ENCODE data around the gene NUPR1.
"Not testable (repeated sequence)": the region's sequence is repeated elsewhere in the genome, so short reads cannot be mapped to it uniquely, and the experiment has no call there.

The NUPR1 gene

DNA sequence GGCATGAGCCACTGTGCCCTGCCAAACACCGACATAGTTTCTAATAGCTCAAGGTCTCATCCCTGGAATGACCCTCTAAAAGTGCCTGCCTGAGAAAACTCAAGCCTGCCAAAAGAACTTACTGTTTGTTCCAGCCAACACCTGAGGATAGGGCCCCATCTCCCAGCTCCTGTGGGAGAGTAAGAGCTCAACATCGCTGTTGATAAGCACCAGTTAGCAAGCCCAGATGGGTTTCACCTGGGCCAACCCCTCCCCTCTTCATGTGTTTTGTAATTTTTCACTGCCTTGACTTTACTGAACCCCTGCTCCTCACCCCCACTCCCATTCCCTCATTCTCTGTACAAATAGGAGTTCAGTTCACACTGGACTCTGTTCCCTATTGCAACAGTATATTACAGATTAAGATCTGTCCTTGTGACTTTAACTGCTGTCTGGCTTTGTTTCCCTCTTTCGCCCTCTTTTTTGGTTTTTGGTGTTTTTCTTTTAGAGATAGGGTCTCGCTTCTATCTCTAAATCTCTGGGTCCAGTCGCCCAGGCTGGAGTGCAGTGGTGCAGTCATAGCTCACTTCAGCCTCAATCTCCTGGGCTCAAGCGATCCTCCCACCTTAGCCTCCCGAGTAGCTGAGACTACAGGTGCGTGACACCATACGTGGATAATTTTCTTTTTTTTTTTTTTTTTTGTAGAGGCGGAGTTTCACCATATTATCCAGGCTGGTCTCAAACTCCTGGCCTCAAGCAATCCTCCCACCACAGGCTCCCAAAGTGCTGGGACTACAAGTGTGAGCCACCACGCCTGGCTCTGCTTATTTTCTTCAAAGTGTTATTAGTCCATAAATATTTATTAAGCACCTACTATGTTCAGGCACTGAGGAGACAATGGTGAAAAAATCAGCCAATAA lies 12.3 kb downstream of the NUPR1 start:
- no peak for DNase-seq

DNA sequence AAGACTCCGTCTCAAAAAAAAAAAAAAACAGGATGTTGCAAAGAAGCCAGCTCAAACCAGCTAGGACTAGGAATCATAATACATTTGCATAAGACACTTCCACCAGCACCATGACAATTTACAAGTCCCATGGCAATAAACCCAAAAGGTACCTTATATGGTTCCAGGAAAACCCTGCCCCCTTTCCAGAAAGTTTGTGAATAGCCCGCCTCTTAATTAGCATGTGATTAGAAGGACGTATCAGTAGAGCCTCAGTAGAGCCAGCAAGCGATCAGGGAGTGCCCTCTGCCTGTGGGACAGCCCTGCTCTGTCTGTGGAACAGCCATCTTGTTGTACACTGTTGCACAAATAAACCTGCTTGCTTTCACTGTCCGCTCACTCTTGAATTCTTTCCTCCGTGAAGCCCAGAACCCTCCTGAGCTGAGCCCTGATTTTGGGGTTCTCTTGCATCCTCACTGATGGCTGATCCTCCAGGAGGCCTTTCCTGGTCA lies 14.0 kb downstream of the NUPR1 start:
- DNase-seq = no peak

DNA sequence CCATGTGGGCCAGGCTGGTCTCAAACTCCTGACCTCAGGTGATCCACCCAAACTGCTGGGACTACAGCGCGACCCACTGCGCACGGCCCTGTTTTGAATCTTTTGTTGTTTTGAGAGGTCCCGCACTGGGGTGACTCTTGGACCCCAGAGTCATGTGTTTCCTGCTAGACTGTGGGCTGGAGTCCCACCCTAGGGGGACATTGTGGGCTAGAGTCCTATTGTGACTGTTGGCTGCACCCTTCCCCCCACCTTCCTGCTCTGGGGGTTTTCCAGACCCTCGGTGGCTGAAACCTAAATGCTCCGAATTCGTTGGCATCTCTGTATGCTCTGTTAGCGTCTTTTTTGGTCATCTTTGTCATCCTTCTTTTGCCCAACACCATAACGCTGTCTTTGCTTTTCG lies 16.0 kb downstream of the NUPR1 start:
- no peak for DNase-seq

DNA sequence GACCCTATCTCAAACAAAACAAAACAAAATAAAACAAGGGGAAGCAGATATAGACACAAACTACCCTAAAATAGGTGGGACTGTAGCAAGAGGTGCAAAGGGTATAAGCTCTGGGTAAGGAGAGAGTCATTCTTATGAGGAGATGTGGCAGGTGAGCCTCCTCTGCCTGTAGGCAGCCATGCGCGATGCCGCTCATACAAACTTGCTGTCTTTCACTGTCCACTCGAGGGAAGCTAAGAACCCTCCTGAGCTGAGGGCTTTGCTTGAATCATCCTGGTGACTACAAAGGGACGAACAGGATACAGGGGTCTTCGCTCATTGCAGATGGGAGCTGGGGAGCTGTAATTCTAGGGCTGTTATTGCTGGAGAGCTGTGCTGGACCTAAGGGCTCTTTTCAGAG lies 17.3 kb downstream of the NUPR1 start:
- DNase-seq = no peak

DNA sequence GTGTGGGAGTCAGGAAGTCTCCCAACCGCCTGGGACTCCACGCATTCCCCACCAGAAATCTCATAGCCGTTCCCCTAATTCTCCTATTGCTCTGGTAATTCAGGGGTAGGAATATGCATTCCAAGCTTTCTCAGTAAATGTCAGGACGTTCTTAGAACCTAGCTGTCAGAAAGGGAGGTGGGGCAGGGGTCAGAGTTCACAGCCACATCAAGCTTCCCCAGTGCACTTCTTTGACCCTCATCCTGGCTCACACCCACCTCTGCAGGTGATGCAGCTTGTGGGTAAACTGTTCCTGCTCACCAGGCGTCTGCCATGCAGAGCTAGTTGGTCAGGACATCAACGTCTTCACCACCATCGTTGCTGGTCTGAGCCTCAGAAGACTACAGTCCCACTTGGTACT lies 18.1 kb downstream of the NUPR1 start:
- no peak for DNase-seq

DNA sequence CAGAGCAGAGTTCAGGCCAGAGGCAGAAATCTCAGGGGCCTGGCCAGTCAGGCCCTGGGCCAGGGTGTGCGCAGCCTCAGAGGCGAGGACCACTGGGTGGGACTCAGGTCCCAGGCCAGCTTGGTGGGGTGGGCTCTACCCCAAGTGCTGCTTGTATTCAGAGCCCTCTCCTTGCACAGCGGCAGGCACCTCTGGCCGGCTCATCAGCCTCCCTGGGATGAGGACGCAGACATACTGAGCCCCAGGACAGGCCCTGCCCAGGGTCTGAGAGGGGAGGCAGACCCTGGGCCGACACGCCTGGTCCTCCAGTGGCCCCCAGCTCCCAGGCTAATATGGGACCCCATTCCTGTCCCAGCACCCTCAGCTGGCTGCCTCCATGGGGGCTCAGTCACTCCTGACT lies 24.5 kb downstream of the NUPR1 start:
- DNase-seq = no peak

DNA sequence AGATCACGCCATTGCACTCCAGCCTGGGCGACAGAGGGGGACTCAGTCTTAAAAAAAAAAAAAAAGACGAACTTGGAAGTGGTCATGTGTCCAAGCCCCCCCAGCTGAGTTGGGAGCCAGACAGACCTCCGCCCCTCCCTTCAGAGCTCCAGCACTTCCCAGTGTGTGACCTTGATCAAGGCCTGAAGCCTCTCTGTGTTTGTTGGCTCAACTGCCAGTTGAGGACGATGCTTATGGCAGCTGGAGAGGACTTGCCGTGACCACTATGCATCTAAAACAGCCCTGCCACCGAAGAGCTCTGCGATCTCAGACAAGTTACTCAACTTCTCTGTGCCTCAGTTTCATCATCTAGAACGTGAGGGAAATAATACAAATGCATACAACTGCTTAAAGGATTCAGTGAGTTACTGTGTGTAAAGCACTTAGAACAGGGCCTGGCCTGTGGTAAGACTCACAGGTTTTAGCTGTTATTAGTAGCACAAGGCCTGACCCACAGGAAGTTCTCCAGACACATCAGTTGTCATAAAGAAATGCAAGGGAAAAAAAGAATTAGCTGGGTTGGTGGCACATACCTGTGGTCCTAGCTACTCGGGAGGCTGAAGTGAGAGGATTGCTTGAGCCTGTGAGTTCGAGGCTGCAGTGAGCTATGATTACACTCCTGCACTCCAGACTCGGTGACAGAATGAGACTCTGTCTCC lies 25.1 kb downstream of the NUPR1 start:
- no peak for DNase-seq

DNA sequence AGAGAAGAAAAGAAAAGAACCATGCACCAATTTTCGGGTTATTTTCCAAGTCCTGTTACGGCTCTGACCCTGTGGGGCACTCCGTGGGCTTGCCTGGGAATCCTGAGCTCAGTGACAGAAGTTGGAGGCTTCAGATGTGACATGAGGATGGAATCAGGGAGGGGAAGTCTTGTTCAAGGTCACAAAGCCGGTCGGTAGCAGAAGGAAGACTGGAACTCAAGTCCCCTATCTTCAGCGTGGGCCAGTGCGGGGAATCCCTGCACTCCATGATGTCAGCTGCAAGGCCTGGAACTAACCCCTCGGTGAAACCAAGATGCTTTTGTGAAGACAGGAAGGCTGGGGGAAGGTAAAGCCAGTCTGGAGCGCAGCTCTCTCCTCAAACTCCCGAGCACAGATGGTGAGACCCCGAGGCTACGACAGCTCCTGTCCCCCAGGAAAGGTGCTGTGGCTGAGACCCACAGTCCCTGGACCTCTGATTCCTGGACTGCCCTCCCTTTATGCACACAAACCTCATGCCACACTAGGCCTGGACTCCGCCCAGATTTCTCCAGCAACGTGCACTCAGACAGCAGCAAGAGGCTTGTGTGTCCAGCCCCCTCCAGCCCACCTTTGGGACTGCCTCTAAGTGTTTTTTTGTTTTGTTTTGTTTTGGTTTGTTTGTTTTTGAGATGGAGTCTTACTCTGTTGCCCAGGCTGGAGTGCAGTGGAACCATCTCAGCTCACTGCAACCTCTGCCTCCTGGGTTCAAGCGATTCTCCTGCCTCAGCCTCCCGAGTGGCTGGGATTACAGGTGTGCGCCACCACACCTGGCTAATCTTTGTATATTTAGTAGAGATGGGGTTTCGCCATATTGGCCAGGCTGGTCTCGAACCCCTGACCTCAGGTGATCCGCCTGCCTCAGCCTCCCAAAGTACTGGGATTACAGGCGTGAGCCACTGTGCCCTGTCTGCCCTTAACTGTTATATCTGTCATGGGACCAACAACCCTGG lies 26.7 kb downstream of the NUPR1 start:
- no peak for DNase-seq

DNA sequence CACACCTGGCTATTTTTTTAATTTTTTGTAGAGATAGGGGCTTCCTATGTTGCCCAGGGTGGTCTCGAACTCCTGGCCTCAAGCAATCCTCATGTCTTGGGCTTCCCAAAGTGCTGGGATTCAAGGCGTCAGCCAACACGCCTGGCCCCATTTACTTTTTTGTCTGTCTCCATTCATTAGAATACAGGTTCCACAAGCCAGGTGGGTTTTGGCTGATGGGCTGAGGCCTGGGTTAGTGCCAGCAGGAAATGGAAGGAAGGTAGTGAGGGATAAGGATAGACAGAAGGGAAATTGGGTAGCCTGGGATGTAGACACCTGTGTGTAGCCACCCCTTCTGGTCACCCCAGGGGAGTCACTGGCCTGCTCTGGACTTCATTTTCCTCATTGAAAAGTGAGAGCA lies 27.7 kb downstream of the NUPR1 start:
- DNase-seq = no peak

DNA sequence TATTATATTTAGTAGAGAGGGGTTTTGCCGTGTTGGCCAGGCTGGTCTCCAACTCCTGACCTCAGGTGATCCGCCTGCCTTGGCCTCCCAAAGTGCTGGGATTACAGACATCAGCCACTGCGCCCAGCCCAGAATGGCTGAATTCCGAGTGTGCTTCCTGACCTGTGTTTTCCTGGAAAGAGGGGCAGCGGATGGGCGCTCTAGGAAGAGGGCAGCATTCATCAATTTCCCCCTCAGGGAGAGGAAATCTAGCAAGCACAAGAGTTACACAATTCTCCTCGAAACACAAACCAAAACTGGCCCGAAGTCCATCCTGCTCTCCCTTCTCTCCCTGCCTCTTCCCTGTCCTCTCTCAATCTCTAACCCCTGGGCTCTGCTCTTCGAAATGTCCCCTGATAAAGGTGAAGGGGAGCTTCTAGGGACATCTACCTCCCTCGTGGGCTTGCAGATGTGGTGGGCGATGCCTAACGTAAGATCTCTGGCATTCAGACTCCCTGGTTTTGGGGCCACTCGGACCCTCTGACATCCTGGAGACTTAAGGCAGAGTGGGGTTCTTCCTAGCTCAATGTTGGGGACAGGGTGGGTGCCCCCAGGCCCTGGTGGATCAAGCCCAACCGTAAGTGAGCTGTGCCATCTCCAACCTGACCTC lies 33.2 kb downstream of the NUPR1 start:
- DNase-seq = no peak

DNA sequence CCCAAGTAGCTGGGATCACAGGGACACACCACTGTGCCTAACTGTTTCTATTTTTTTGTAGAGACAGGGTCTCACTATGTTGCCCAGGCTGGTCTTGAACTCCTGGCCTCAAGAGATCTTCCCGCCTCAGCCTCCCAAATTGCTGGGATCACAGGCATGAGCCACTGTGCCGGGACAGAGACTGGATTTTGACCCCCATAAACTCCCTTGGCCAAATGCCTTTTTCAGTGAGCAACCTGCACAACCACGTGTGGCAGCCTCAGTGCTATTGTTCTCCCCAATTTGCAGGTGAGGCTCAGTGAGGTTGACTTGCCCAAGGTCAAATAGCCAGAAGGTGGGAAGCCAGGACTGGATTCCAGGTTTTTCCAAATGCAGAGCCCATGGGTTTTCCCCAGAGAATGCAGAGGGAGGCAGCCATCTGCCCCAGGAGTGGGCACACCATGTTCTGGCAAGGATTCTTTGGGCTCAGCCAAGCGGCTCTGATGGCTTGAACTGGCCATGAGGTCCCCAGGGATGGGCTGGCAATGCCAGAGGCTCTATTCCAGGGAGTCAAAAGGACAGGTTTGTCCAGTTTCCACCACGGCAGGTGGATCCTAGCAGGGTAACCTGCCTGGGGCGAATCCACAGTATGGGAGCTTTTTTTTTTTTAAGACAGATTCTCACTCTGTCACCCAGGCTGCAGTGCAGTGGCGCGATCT lies 33.9 kb downstream of the NUPR1 start:
- no peak for DNase-seq

DNA sequence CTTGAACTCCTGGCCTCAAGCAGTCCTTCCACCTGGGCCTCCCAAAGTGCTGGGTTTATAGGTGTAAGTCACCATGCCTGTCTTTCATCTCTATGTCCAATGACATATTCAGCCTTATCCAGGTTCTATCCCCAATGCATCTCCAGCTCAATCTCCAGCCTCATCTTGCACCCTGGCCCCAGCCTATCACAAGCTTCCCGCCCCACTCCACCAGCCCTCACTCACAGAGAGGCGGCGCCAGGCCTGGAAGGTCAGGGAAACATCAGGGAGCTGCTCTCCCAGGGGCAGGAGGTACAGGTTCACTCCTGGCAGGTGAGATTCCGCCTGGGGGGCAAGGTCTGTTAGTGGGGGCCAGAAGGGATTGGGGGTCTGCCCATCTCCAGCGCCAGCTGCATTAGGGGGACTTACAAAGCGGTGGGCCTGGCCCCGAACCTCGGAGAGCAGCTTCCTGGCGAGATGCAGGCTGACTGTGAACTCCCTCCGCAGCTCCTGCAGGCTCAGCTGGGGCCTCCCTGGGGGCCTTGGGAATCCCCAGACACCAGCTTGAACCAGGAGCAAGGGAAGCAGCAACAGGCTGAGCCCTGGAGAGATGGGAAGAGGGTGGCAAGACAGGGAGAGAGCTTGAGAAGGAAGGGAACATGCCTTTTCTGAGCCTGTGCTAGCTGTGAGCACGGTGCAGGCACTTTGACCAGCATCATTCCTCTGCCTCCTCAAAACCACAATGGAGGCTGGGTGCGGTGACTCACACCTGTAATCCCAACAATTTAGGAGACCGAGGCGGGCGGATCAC lies 35.1 kb downstream of the NUPR1 start:
- DNase-seq = no peak

DNA sequence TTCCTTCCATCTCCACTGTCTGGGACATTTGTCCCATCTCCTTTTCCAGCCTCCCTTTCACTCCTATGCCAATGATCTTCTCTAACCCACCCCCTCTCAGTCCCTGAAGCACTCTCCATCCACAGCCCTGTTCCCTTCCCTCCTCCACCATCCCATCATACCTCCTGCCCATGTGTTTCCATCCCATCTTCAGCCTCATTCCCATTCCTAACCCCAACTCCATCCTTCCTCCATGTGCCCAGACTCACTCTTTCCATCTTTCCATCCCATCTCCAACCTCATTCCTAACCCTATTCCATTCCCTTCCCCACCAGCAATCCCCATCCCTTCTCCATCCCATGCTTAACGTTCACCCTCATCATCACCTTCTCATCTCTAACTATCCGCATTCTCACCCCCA lies 36.5 kb downstream of the NUPR1 start:
- DNase-seq = no peak

DNA sequence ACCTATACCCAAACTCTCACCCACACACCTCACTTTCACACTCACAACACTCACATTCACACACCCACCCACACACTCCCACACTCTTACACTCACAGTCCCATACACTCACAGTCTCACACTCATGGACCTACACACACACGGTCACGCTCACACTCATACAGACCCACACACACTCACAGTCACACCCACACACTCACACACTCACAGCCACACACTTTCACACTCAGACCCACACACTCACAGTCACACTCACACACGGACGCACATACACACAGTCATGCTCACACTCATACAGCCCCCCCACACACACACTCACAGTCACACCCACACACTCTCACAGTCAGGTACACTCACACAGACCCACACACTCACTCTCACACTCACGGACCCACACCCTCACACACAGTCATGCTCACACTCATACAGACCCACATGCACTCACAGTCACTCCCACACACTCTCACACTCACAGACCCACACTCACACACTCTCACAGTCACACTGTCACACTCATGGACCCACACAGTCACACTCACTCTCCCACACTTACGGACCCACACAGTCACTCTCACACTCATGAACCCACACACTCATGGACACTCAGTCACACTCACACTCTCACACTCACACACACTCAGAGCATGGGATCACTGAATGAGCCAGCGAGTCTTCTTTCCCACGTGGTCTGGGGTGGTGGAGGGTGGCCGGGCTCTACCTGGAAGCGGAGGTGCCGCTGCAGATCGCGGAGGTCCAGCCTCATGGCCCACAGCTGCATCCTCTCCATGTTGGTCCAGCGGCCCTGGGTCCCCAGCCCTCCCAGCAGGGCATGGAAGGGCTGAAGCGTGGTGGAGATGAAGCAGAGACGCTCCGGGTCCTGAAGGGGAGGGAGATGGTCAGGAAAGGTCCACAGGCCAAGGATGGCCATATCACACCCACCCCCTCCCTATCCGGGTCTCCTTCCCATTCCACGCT lies 37.2 kb downstream of the NUPR1 start:
- DNase-seq = no peak

DNA sequence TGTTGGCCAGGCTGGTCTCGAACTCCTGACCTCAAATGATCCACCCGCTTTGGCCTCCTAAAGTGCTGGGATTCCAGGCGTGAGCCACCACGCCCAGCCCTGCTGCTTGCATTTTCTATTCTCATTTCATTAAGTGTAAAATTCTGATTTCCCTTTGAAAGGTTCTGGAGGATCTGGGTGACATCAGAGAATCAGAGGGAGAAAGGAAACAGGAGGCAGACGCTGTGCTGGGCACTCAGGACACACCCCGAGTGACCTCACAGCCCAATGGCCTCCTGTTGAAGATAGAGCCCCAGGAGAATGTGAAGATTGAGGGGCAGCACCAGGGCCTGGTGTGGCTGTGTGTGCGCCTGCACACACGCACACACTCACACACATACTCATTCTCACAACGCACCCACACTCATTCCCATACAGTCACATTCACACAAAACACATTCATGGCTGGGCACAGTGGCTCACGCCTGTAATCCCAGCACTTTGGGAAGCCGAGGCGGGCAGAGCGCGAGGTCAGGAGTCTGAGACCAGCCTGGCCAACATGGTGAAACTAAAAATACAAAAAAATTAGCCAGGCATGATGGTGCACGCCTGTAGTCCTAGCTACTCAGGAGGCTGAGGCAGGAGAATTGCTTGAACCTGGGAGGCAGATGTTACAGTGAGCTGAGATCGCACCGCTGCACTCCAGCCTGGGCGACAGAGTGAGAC lies 38.1 kb downstream of the NUPR1 start:
- not testable (repeated sequence) for DNase-seq

DNA sequence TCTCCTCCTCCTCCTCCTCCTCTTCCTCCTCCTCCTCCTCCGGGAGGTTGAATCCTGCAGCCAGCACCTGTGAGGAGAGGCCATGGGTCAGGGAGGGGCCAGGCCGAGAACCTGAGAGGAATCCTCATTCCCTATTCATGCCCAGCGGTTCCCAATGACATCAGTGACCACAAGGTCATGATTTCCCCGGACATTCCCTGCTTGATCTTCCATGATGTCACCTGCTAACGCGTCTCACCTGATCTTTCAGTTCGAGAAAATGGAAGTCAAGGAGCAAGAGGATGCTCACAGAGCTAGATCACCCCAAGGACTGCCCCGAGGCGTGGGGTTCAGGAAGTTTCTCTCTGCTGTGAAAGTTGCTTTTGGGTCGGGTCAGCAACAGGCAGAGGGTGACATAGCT lies 38.9 kb downstream of the NUPR1 start:
- DNase-seq = no peak

DNA sequence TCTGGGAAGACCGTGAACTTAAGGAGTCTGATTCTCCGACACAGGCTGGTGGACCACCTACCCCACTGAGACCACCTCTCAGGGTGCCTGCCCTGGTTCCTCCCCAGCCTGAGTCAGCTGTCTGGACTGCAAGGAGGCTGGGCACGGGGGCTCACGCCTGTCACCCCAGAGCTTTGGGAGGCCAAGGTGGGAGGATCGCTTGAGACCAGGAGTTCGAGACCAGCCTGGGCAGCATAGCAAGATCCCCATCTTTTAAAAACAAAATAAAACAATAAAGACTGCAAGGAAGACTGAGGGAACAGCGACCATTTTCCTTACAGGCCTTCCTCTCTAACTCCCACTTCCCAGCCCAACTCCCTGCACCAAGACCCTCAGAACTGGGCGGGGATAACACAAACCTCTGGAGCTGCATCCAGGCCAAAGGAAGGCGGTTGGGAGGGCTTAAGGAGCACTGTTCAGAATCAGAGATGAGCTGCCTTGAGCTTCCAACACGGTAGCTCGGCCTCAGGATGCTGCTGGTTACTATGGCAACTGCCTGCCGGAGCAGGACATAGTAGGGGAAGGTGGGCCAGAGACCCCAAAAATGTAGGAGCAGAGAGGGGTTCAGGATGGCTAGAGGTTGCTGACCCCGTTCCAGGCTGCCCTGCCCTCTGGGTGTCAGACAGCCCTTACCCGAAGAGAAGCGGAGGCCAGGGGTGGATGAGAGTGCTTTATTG lies 40.0 kb downstream of the NUPR1 start:
- DNase-seq = no peak

DNA sequence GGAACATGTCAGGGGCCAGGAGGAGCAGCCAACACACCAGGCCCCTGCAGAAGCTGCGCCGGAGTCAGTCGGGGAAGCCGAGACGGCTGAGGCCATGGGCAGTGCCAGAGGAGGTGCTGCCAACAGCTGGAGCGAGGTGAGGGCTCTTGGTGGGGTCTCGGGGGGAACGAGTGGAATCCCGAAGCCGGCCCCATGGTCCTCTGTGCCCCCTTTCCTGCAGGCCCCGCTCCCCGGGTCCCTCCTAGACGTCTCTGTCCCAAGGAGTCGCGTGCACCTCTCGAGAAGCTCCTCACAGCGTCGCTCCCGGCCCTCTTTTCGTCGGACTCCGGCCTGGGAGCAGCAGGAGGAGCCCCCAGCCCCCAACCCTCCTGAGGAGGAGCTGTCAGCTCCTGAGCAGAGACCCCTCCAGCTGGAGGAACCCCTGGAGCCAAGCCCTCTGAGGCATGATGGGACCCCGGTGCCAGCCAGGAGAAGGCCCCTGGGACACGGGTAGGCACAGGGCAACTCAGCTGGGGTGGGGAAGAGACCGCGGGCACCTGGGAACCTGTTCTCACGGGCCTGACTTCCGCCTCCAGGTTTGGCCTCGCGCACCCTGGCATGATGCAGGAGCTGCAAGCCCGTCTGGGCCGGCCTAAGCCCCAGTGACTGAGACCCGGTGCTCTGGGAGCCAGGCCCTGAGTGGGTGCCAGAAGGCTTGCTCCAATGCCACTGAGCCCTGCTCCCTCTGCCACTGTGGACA lies 40.7 kb downstream of the NUPR1 start:
- DNase-seq = no peak

Data from activated CD4-positive, alpha-beta T cell treated with anti-CD3 and anti-CD28 coated beads, Interleukin-10, Interleukin-2, amounts not matched to agents 100 ng/mL and 50 ng/mL, durations not matched to agents 16 hours and 8 hours (primary cell).